GM12872 (cell line): ENCODE measurements around the gene NOC4L.

Source experiments
- CTCF ChIP-seq: IDR thresholded peaks from 3 replicates; pipeline ENCODE4 v1.5.1; 2011; ENCODE audit warnings: low read depth, mild to moderate bottlenecking, low read length, moderate library complexity; ENCODE audit not compliant: insufficient read depth

NOC4L gene

GRCh38 chr12:132147423-132148367, 3.4 kb downstream of the NOC4L start:
- no peak for TF ChIP-seq CTCF

GRCh38 chr12:132148368-132149045, 4.2 kb downstream of the NOC4L start:
- no peak for TF ChIP-seq CTCF

- no peak for TF ChIP-seq CTCF
Observed at GRCh38 chr12:132150780-132151144, 6.5 kb downstream of the NOC4L start.

GRCh38 chr12:132151145-132151765, 7.0 kb downstream of the NOC4L start:
- TF ChIP-seq CTCF = no peak

- no peak for TF ChIP-seq CTCF
Observed at GRCh38 chr12:132151766-132152410, 7.6 kb downstream of the NOC4L start.

- no peak for TF ChIP-seq CTCF
Observed at GRCh38 chr12:132152411-132152821, 8.2 kb downstream of the NOC4L start.

- no peak for TF ChIP-seq CTCF
Observed at GRCh38 chr12:132152953-132153352, 8.7 kb downstream of the NOC4L start.
